Amniotic stem cell (primary cell): ENCODE results near the gene DYNLT4.
"Not testable (repeated sequence)": the region's sequence is repeated elsewhere in the genome, so short reads cannot be mapped to it uniquely, and the experiment has no call there.

Experiments
- DNase-seq: peaks from one replicate; lab custom pipeline; 2025; lab: John Stamatoyannopoulos, UW

DYNLT4 gene

DNA sequence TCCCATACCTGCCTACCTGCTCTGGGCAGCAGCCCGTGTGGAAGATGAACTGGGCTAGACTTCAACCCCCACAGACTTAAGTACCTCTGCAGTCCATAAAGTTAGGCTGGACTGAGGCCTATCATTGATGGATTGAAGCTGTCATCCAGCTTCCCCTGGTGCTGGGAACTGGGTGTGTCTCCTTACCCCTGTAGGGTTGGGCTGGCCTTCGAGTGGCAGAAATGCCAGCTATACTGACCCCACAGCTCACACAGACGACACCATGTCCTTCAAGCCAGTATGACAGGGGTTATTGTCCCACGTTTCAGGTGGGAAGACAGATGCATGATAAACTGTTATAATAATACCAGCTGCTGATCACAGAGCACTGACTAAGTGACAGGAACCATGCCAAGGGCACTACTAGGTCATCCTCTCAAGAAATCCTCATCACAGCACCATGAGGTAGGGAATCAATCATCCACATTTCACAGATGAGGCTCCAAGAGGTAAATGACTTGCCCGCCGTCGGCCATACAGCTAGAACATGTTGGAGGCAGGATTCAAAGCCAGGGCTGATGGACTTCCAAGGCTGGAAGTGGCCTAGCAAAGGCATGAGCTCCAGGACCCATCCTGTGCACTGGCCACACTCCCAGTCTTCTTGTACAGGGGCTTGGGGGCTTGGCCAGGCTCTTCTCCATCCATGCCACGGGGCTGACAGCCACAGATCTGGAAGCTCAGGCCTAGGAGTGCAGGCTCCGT lies 18.9 kb downstream of the DYNLT4 start, which contains the start of gene BEST4:
Gene BEST4, minus strand, starts transcription at position 51 of the 741 bp plus-strand sequence. CDS start 465 bp downstream, outside the sequence.
- DNase-seq = no peak

GRCh38 chr1:44787506-44787905 lies 19.6 kb downstream of the DYNLT4 start:
- no peak for DNase-seq

DNA sequence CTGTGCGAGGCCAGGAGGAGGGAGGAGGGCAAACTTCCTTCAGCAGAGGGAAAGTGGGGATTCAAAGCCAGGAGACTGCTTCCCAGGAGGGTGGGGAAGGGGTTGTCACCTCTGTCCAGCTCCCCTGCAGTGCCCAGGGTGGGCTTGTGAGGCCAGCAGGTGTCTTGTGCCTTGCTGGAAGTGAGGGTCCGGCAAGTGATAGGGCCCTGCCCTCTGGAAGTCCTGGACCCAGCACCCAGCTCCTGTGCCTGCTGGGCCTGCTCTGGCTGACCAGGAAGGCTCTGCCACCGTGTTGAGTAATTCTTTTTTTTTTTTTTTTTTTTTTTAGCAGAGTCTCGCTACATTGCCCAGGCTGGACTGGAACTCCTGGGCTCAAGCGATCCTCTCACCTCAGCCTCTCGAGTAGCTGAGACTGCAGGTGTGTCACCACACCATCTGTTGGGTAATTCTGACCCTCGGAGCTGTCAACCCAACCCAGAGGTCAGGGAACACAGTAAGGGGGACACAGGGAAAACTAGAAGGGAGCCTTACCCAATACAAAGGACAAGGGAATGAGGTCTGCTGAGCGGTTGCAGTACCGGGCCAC lies 20.2 kb downstream of the DYNLT4 start:
- no peak for DNase-seq

- no peak for DNase-seq
Measured at GRCh38 chr1:44786138-44786840, 20.9 kb downstream of the DYNLT4 start.

DNA sequence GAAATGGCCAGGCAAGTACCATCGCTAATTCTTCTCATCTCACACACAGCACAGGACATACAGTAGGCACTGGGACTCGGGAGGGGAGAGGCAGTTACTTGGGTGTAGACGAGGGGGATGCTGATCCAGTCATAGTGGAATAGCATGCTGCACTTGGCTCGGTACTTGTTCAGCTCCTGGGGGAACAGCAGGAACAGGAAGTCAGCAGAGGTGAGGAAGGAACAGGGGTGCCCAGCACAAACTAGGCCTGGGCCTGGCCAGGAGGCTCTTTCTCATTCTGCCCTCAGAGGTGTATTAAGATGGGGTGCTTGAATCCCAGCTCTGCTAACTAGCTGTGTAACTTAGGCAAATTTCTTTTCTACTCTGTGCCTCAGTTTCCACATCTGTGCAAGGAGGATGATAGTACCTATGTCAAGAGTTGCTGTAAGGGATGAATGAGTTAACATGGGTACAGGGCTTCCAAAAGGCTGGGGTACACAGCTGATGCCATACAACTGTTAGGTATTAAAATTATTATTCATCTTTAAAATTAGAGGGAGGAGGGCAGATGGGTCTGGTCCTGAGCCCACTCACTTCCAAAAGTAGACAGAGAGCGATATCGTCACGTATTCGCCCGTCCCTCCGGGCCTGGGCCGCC lies 21.5 kb downstream of the DYNLT4 start:
- DNase-seq = no peak

- no peak for DNase-seq
Measured at GRCh38 chr1:44785029-44785380, 22.1 kb downstream of the DYNLT4 start.

DNA sequence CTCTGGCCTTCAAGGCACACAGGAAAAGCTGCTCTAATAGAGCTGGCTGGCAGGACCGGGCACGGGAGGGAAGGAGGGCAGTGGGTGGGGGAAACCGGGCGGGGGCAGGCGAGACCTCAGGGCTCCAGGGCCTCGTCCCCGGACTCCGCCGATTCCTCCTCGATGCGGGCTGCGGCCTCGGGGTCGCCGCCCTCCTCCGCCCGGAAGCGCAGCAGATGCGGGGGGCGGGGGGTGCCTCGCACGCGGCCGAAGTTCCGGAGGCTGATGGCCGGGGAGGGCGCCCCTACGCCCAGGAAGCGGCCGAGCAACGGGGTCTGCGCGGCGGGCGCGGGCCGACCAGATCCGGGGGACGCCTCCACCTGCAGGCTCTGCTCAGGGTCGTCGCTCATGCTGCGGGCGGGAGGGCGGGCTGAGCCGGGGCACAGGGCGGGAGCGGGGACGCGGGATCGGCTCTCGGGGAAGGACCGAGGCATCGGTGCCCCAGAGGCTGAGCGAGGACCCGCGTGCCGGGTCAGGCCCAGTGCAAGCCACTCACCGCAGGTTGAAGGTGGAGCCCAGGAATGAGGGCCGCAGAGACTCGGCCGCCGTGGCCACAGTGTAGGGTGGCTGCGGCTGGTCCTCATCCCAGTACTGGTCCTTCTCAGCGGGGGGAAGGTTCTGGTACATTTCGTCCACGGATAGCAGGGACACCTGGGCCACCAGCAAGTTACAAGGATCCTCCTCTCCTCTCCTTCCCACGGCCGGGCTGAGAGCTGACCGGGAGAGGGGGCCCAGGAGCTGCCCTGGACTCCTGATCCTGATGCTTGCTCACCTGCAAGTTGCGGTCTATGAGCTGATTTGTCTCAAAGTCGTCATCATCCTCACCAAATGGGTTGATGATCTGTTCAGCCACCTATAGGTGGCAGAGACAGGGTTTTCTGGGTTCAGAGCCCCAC lies 22.8 kb downstream of the DYNLT4 start:
- no peak for DNase-seq

- no peak for DNase-seq
Measured at GRCh38 chr1:44783697-44784093, 23.5 kb downstream of the DYNLT4 start.

DNA sequence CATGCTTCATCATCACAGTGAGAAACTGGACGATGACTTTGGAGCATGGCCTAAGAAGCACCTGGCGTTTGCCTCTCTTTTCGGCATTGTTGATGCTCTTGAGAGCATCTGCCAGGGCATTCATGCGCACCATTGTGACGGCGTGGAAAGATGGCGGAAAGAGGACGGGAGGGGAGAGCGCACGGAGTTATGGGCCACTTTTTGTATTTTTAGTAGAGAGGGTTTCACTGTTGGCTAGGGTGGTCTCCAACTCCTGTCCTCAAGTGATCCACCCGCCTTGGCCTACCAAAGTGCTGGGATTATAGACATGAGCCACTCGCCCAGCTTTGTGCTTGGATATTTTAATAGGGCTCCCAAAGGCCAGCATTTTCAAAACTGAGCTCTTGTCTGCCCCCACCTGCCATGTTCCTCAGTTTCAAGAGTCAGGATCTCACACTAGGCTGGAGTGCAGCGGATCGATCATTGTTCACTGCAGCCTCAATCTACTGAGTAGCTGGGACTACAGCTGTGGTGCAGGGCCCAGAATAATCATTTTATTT lies 26.5 kb downstream of the DYNLT4 start:
- no peak for DNase-seq

- no peak for DNase-seq
Measured at GRCh38 chr1:44778705-44779576, 28.2 kb downstream of the DYNLT4 start.

DNA sequence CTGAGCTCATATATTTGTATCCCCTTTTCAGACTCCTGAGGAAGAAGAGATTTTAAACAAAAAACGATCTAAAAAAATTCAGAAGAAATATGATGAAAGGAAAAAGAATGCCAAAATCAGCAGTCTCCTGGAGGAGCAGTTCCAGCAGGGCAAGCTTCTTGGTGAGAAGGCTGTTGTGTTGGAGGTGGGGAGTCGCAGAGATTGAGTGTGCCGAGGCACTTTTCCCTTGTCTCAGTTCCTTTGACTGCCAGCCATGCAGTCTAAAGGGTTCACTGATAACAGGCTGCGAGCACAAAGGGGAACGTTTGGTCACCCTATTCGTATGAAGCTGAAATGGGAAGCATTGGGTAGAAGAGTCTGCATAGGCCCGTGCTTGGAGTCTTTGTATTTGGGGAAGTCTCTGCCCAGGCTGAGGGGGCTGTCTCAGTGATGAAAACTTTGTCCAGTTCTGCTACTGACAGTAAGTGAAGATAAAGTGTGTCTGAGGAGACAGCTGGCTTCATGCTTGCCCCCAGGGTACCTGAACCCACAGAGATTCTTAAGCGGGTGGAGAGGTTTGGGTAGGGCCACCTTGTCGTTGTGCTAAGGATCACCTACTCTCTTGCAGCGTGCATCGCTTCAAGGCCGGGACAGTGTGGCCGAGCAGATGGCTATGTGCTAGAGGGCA lies 29.0 kb downstream of the DYNLT4 start:
- no peak for DNase-seq

GRCh38 chr1:44777547-44777946 lies 29.6 kb downstream of the DYNLT4 start:
- no peak for DNase-seq

DNA sequence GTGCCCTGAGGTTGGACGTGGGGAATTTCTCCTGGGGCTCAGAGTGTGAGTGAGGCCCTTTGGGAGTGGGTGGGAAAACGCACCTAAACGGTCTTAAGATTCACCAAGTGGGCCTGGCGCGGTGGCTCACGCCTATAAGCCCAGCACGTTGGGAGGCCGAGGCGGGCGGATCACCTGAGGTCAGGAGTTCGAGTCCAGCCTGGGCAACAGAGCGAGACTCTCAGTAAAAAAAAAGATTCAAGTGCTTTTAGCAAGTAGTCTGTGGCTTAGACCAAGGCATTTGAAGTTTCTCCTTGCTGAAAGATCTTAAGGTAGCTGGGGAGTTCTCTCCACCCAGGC lies 30.5 kb downstream of the DYNLT4 start:
- no peak for DNase-seq

DNA sequence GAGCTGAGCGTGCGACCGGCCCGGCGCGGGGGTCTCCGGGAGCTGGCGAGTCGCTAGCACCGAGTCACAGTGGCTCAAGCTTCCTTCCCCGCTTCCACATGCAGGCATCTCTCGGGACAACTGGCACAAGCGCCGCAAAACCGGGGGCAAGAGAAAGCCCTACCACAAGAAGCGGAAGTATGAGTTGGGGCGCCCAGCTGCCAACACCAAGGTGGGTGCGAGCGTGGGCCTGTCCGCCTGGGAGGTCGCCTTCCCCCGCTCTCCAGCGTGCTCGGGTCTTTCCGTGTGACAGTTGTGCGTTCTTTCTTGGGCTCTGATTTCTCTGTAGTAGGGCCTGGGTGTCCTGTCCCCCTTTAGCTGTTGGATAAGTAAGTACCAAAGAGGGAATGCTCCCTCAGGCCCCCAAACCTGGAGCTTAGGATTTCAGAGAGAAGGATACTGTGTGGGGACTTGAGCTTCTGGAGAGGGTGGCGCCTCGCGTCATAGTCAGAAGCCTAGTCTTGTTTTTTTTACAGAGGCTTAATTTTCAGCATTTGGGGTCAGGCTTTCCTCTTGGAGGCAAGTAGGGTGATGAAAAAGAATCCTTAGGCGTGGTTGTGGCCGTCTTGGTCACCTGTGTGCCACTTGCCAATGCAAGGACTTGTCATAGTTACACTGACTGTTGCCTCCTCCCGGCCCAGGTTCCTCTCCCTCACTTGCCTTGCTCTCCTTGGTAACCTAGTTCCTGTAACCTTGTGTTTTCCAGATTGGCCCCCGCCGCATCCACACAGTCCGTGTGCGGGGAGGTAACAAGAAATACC lies 31.0 kb downstream of the DYNLT4 start:
- DNase-seq = no peak

- peak; percentile 88 for DNase-seq
Measured at GRCh38 chr1:44775078-44775929, 31.8 kb downstream of the DYNLT4 start, which contains the start of gene RPS8. TSS of gene RPS8 (plus strand) at chr1:44775540. CDS start at chr1:44775597, 57 bp downstream.

- not testable (repeated sequence) for DNase-seq
Measured at GRCh38 chr1:44766421-44766820, 40.7 kb downstream of the DYNLT4 start.

DNA sequence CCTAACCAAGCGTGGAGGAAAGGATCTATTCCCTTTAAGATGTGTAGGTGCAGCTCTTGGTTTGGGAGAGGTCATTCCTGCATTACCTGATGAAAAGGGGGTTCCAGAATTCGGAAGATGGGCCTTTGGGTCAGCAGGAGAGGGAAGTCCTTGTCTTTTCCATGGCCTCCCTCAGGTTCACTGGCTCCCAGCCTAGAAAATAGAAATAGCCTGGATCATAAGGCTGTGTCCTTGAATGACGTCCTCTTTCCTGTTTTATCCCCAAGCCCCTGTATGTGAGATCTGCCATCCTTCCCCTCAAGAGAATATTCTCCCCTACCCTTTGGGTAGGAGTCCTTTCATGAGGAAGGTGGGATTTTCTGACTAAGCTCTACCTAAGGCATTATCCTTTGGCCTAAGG lies 46.3 kb downstream of the DYNLT4 start:
- no peak for DNase-seq

DNA sequence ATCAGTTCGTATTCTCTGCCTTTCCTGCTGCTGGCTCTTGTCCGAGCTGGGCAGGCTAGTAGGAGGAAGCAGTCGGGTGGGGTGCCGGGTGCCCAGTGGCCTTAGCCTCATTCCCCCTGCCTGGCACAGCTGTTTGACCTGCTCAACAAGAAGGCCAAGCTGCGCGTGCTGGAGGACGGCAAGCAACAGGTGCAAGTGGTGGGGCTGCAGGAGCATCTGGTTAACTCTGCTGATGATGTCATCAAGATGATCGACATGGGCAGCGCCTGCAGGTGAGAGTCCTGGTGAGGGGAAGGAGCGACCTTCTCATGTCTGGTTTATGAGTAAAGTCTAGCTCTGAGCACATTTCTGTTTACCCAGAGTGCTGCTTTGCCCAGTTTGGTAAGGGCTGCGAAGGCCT lies 48.1 kb downstream of the DYNLT4 start:
- no peak for DNase-seq
